Hepatocyte (in vitro differentiated cells): Measurements from ENCODE around the gene GRID1.

ENCODE experiments used
- CTCF ChIP-seq: fragments of 200-600 bp; sonication (generic); IDR thresholded peaks from 2 replicates; pipeline ENCODE4 v1.5.1; 2016; ENCODE audit warnings: antibody characterized with exemption, mild to moderate bottlenecking; ENCODE audit not compliant: poor library complexity
- EZH2phosphoT487 ChIP-seq: fragments of 200-600 bp; sonication (generic); IDR thresholded peaks from one replicate; pipeline ENCODE4 v1.6.1; 2018; ENCODE audit warnings: antibody characterized with exemption, mild to moderate bottlenecking, low read depth, moderate library complexity; ENCODE audit not compliant: unreplicated experiment, severe bottlenecking

- TF ChIP-seq CTCF (no peak), EZH2phosphoT487 (no peak)
Observed at GRCh38 chr10:85794553-85794952, 572.0 kb downstream of the GRID1 start.
